K562 (cell line): Measurements from ENCODE around the gene PNRC2. TPM values are rescaled to one million over a fixed set of nuclear protein-coding genes. Genes with fewer than 3 reads are reported as not detected.

Experiments used
- ATAC-seq: fragments of 200-7000 bp; cut with Tn5 transposase; 3 replicates; pipeline ENCODE4 v1.9.1; 2020; ENCODE audit warnings: moderate library complexity
- BruUV-seq: library from RNA; stranded (reverse); fragments of 400-500 nt; replicated peaks from 2 replicates; lab custom pipeline; 2021; lab: Mats Ljungman, UMichigan
- CTCF ChIA-PET: fragments of 300-600 bp; formaldehyde crosslinking; extraction: SDS; loops from one replicate; lab custom pipeline; 2021; ENCODE audit warnings: low intra/inter-chr PET ratio; lab: Yijun Ruan, JAX
- POLR2A ChIA-PET: fragments of 300-600, 350-650 bp; sonication (Branson Sonifier 250); formaldehyde crosslinking; extraction: SDS; loops from one replicate; lab custom pipeline; 2021; ENCODE audit warnings: antibody characterized with exemption, inconsistent platforms; lab: Yijun Ruan, JAX
- DNase-seq, 4 experiments: peaks; one replicate each; pipeline versions ENCODE4 v3.0.0 to v3.0.0-alpha.2; 2011 to 2018; ENCODE audit warnings: low spot score in 3 of 4, mixed read lengths in 3 of 4; ENCODE audit errors: extremely low read depth in 1 of 4
- FAIRE-seq: peaks from 2 replicates; lab custom pipeline; 2011; peaks lifted over from hg19 to GRCh38; lab: Jason Lieb, UNC
- H2AFZ ChIP-seq: 2 replicates; pipeline ENCODE4 v1.6.0; 2011; ENCODE audit warnings: low read depth, low read length, control low read depth, inconsistent platforms
- H3K27ac ChIP-seq: fragments of 200-600 bp; 3 replicates; pipeline ENCODE4 v1.8.0; 2011; ENCODE audit warnings: low read depth, mild to moderate bottlenecking, control low read depth, inconsistent platforms, low read length, moderate library complexity, mixed read lengths; ENCODE audit errors: extremely low read depth
- H3K27me3 ChIP-seq, 2 experiments: fragments of 300-600 bp in 1 of 2; 2 replicates in 1 of 2; 3 replicates in 1 of 2; pipeline versions ENCODE4 v1.6.0 to v1.8.0; 2011; ENCODE audit warnings: inconsistent platforms in 2 of 2, low read length in 2 of 2, mild to moderate bottlenecking in 1 of 2, mixed read lengths in 1 of 2, moderate library complexity in 1 of 2; ENCODE audit not compliant: control insufficient read depth in 2 of 2, insufficient read depth in 2 of 2
- H3K36me3 ChIP-seq: fragments of 300-600 bp; 3 replicates; pipeline ENCODE4 v1.8.0; 2011; ENCODE audit warnings: mild to moderate bottlenecking, low read length, inconsistent platforms; ENCODE audit not compliant: control insufficient read depth, insufficient read depth
- H3K4me1 ChIP-seq, 2 experiments: fragments of 200-600 bp in 1 of 2; replicated peaks in 1 of 2; 2 replicates in 1 of 2; 3 replicates in 1 of 2; pipeline versions ENCODE4 v1.5.1 to v1.8.0; 2011; ENCODE audit warnings: inconsistent platforms in 2 of 2, low read length in 2 of 2, mild to moderate bottlenecking in 1 of 2, mixed read lengths in 1 of 2, moderate library complexity in 1 of 2; ENCODE audit not compliant: control insufficient read depth in 2 of 2, insufficient read depth in 2 of 2
- H3K4me2 ChIP-seq: 2 replicates; pipeline ENCODE4 v1.6.1; 2011; ENCODE audit warnings: low read length, control low read depth, inconsistent platforms, mixed read lengths; ENCODE audit not compliant: insufficient read depth
- H3K4me3 ChIP-seq: fragments of 200-600 bp; sonication (generic), shearing (Covaris generic); 2 replicates; pipeline ENCODE4 v1.5.1; 2016; ENCODE audit warnings: control low read depth, inconsistent platforms
- H3K79me2 ChIP-seq: fragments of 200-600 bp; 3 replicates; pipeline ENCODE4 v1.8.0; 2011; ENCODE audit warnings: low read length, inconsistent platforms; ENCODE audit not compliant: control insufficient read depth, insufficient read depth
- H3K9ac ChIP-seq, 2 experiments: 2 replicates each; pipeline versions ENCODE4 v1.6.0 to v1.6.1; 2011; ENCODE audit warnings: low read depth in 2 of 2, low read length in 2 of 2, control low read depth in 1 of 2, inconsistent platforms in 1 of 2, mild to moderate bottlenecking in 1 of 2, mixed read lengths in 1 of 2; ENCODE audit not compliant: insufficient read depth in 1 of 2
- H3K9me1 ChIP-seq: one replicate; pipeline ENCODE4 v1.6.0; 2011; ENCODE audit warnings: inconsistent platforms, mild to moderate bottlenecking, low read length, moderate library complexity; ENCODE audit not compliant: control insufficient read depth, insufficient read depth
- H3K9me3 ChIP-seq: replicated peaks from 2 replicates; pipeline ENCODE4 v1.5.1; 2011; ENCODE audit warnings: low read depth, low read length, inconsistent platforms; ENCODE audit not compliant: control insufficient read depth, insufficient read depth
- H4K20me1 ChIP-seq: replicated peaks from 2 replicates; pipeline ENCODE4 v1.6.1; 2011; ENCODE audit warnings: low read length, inconsistent platforms, mixed read lengths; ENCODE audit not compliant: control insufficient read depth, insufficient read depth
- CBX8 ChIP-seq: fragments of 200-600 bp; sonication (generic); IDR thresholded peaks from 2 replicates; pipeline ENCODE4 v1.6.1; 2012; ENCODE audit warnings: borderline replicate concordance, mixed run types, low read depth, mild to moderate bottlenecking, moderate library complexity, mixed read lengths, low read length, control low read depth, inconsistent platforms; ENCODE audit not compliant: poor library complexity, severe bottlenecking; ENCODE audit errors: extremely low read depth
- NFIC ChIP-seq: fragments of 450-650 bp; IDR thresholded peaks from 2 replicates; pipeline ENCODE4 v1.6.1; 2017; ENCODE audit warnings: mild to moderate bottlenecking, inconsistent platforms
- WGBS: fragments of 100-300 bp; shearing (Covaris generic); methylation state at CpG from one replicate; pipeline ENCODE4 v1.1.6; 2016; ENCODE audit warnings: low coverage, mixed read lengths; ENCODE audit not compliant: insufficient coverage; ENCODE audit errors: missing lambda C conversion rate; 5-methylcytosine and 5-hydroxymethylcytosine counted together
- in situ Hi-C: fragments of 300-500 bp; cut with MboI; formaldehyde crosslinking; loops from 4 replicates; pipeline ENCODE4 v1.15.0; 2018; ENCODE audit warnings: inconsistent platforms, mixed read lengths
- intact Hi-C: fragments of 100-400 bp; cut with micrococcal nuclease; formaldehyde crosslinking; loops from 2 replicates; pipeline ENCODE4 v1.14.2; 2022
- polyA plus RNA-seq, 8 experiments: library from polyadenylated mRNA; depleted of rRNA in 4 of 8; stranded (reverse) in 5 of 8; unstranded in 3 of 8; fragments of >200 nt; fragmentation: Nextera tagmentation in 2 of 8; fragmentation: Illumina TruSeq in 1 of 8; extraction: Ambion mirVana in 2 of 8; extraction: Trizol in 1 of 8; gene quantifications; 2 replicates each; pipeline versions ENCODE4 v1.2.1 to v1.2.3, GENCODE V29; 2011 to 2014; ENCODE audit warnings: inconsistent platforms in 1 of 8, missing spikeins in 1 of 8
- total RNA-seq, 7 experiments: library from RNA; depleted of rRNA in 6 of 7; stranded (reverse); fragments of >200 nt in 6 of 7; fragmentation: Illumina TruSeq in 2 of 7; extraction: Trizol in 2 of 7; gene quantifications; 2 replicates each; pipeline versions ENCODE4 v1.2.1 to v1.2.3, GENCODE V29; 2011 to 2021; ENCODE audit warnings: low replicate concordance in 1 of 7
- TF ChIP-seq, protein P1 (sequence below): IDR thresholded peaks from 3 replicates; pipeline ENCODE4 v1.6.1; 2011; ENCODE audit warnings: borderline replicate concordance, mild to moderate bottlenecking; ENCODE audit not compliant: insufficient read length, insufficient read depth
- TF ChIP-seq, protein P2 (sequence below): fragments of 450-650 bp; formaldehyde crosslinking; IDR thresholded peaks from 2 replicates; pipeline ENCODE4 v1.4.0; 2020; ENCODE audit warnings: mild to moderate bottlenecking, moderate library complexity
- TF ChIP-seq, protein P3 (sequence below): fragments of 450-650 bp; IDR thresholded peaks from 2 replicates; pipeline ENCODE4 v1.6.1; 2016; ENCODE audit warnings: low read depth
- TF ChIP-seq, protein P4 (sequence below): sonication (generic); formaldehyde crosslinking; IDR thresholded peaks from 2 replicates; pipeline ENCODE4 v1.9.0; 2022; ENCODE audit warnings: mild to moderate bottlenecking, missing genetic modification reagents

Gene PNRC2
- total and polyA plus RNA-seq, 9 of the 15 experiments (the other 6 are each of a cell fraction or from before 2014, with no cell fraction given) = 127 to 303 (median 203) TPM

DNA sequence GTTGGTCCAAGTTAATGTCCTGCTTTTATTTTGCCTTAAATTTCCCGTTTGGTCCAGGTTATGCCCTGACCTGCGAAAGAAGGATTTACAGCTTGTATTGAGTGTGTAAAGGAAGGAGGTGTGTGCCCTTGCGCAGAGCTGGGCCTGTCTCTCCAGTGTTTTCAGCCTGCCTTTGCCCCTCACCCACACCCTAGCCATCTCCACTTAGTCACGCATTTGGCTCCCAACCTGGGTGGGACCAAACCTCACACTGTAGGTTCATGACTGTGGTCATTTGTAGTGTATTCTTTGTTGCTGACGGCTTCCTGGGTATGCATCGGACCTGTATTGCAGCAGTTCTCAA, 21.1 kb downstream of the PNRC2 start (continued):
- TF ChIP-seq, protein P1, sequence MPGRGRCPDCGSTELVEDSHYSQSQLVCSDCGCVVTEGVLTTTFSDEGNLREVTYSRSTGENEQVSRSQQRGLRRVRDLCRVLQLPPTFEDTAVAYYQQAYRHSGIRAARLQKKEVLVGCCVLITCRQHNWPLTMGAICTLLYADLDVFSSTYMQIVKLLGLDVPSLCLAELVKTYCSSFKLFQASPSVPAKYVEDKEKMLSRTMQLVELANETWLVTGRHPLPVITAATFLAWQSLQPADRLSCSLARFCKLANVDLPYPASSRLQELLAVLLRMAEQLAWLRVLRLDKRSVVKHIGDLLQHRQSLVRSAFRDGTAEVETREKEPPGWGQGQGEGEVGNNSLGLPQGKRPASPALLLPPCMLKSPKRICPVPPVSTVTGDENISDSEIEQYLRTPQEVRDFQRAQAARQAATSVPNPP = no peak
- TF ChIP-seq, protein P2, sequence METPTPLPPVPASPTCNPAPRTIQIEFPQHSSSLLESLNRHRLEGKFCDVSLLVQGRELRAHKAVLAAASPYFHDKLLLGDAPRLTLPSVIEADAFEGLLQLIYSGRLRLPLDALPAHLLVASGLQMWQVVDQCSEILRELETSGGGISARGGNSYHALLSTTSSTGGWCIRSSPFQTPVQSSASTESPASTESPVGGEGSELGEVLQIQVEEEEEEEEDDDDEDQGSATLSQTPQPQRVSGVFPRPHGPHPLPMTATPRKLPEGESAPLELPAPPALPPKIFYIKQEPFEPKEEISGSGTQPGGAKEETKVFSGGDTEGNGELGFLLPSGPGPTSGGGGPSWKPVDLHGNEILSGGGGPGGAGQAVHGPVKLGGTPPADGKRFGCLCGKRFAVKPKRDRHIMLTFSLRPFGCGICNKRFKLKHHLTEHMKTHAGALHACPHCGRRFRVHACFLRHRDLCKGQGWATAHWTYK (CRISPR knock-in tag) = 0 out of 2 replicates have a peak, but pooled peaks have one; percentile 59
- TF ChIP-seq, all 486 proteins: peak for 49

DNA sequence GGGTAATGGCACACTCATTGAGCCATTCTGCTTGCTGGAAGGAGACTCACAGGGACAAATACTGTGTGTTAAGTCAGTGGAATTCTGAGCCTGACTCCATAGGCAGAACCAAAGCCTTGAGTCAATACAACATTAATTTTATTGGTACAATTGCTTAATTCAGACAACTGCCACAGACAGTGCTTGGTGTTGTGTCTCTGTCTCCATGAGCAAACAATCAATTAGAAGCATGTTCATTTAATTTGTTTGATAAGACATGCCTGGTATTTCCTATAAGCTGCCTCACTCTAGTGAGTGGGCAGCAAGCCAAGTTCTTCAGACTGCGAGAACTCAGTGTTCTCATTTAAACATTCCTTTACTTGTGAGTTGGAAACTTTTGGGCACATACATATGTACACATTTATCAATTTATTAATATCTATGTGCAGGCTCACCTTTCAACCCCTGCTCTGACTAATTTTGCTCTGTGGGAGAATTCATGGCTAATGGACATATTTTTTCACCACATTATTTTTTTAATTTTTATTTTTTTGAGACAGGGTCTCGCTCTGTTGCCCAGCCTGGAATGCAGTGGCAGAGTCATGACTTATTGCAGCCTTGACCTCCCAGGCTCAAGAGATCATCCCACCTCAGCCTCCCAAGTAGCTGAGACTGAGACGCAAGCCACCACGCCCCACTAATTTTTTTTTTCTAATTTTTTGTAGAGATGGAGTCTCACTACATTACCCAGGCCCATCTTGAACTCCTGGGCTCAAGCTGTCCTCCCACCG, 25.0 kb downstream of the PNRC2 start:
- Histone ChIP-seq H3K9me3 (no peaks in the 10 kb centered on the region), H3K79me2 (peaks cover 10% of the 10 kb centered on the region), H4K20me1 (no peaks in the 10 kb centered on the region), H3K9me1 (no peaks in the 10 kb centered on the region), H3K27me3 (no peaks in the 10 kb centered on the region), H3K36me3 (no peaks in the 10 kb centered on the region), H3K9ac (no peak overlapping the region), H3K4me3 (no peak overlapping the region), H2AFZ (no peak overlapping the region), H3K27ac (no peak overlapping the region), H3K4me2 (no peak overlapping the region), H3K4me1 (peaks cover 7 to 12% of the 10 kb centered on the region in 2 experiments)
- FAIRE-seq = no peak
- intact Hi-C loops = no loop called here
- BruUV-seq = no TSS peak
- 53% methylated on average over 5 of the region's 5 CpGs for WGBS
- ATAC-seq = no peak
- ChIA-PET CTCF (no interaction called here), POLR2A (interaction anchor here (1.0 kb wide), 1 partner anchor 17 kb away, joined by 3 read pairs; no protein-coding TSS in a partner anchor)
- in situ Hi-C loops = no loop called here
- TF ChIP-seq, protein P3, sequence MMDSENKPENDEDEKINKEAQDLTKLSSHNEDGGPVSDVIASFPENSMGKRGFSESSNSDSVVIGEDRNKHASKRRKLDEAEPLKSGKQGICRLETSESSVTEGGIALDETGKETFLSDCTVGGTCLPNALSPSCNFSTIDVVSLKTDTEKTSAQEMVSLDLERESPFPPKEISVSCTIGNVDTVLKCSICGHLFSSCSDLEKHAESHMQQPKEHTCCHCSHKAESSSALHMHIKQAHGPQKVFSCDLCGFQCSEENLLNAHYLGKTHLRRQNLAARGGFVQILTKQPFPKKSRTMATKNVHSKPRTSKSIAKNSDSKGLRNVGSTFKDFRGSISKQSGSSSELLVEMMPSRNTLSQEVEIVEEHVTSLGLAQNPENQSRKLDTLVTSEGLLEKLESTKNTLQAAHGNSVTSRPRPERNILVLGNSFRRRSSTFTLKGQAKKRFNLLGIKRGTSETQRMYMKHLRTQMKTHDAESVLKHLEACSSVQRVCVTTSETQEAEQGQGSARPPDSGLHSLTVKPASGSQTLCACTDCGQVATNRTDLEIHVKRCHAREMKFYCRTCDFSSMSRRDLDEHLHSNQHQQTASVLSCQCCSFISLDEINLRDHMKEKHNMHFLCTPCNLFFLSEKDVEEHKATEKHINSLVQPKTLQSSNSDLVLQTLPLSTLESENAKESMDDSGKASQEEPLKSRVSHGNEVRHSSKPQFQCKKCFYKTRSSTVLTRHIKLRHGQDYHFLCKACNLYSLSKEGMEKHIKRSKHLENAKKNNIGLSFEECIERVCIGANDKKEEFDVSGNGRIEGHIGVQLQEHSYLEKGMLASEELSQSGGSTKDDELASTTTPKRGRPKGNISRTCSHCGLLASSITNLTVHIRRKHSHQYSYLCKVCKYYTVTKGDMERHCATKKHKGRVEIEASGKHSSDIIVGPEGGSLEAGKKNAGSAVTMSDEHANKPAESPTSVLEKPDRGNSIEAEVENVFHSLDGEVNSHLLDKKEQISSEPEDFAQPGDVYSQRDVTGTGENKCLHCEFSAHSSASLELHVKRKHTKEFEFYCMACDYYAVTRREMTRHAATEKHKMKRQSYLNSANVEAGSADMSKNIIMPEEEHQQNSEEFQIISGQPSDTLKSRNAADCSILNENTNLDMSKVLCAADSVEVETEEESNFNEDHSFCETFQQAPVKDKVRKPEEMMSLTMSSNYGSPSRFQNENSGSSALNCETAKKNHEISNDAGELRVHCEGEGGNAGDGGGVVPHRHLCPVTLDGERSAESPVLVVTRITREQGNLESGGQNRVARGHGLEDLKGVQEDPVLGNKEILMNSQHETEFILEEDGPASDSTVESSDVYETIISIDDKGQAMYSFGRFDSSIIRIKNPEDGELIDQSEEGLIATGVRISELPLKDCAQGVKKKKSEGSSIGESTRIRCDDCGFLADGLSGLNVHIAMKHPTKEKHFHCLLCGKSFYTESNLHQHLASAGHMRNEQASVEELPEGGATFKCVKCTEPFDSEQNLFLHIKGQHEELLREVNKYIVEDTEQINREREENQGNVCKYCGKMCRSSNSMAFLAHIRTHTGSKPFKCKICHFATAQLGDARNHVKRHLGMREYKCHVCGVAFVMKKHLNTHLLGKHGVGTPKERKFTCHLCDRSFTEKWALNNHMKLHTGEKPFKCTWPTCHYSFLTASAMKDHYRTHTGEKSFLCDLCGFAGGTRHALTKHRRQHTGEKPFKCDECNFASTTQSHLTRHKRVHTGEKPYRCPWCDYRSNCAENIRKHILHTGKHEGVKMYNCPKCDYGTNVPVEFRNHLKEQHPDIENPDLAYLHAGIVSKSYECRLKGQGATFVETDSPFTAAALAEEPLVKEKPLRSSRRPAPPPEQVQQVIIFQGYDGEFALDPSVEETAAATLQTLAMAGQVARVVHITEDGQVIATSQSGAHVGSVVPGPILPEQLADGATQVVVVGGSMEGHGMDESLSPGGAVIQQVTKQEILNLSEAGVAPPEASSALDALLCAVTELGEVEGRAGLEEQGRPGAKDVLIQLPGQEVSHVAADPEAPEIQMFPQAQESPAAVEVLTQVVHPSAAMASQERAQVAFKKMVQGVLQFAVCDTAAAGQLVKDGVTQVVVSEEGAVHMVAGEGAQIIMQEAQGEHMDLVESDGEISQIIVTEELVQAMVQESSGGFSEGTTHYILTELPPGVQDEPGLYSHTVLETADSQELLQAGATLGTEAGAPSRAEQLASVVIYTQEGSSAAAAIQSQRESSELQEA = no peak
- TF ChIP-seq CBX8 (no peak), NFIC (peak; percentile 77)
- TF ChIP-seq, protein P4, sequence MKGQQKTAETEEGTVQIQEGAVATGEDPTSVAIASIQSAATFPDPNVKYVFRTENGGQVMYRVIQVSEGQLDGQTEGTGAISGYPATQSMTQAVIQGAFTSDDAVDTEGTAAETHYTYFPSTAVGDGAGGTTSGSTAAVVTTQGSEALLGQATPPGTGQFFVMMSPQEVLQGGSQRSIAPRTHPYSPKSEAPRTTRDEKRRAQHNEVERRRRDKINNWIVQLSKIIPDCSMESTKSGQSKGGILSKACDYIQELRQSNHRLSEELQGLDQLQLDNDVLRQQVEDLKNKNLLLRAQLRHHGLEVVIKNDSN (CRISPR knock-in tag) = no peak
- no peak for DNase-seq
